ENCODE data around the gene MAS1. TPM values are rescaled to one million over a fixed set of nuclear protein-coding genes. Genes with fewer than 3 reads are reported as not detected.
"Not testable (repeated sequence)": the region's sequence is repeated elsewhere in the genome, so short reads cannot be mapped to it uniquely, and the experiment has no call there.

MAS1 gene
- not detected in 2 replicates for polyA plus RNA-seq (2011; rRNA removed)
- polyA minus RNA-seq (2011; rRNA and poly(A)+ RNA removed): not detected in 2 replicates

DNA sequence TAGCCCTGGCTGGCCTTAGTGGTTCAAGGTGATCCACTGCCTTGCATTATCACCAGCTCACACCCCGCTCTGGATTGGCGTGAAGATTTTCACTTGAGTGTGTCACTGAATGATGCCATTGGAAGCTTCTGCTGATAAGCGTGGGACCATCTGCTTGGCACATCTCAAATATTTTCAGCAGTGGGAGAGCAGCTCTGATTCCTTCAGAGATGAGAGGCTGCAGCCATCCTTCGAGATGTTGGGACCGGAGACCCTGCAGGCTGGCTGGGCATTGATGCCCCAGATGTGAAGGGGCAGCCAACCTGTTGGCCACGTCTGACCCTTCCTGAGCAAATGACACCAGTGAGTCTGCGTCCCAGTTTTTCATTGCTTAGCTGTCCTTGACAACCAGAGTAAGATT lies at the start of gene MAS1:
Gene MAS1, plus strand, starts transcription at position 197 of the 400 bp plus-strand sequence. CDS start 15,968 bp downstream, outside the sequence.
- H3K27me3 ChIP-seq (ENCODE audit: control insufficient read depth, insufficient read depth, low read length): peaks cover 50% of the 10 kb centered on the region
- CTCF ChIA-PET: no interaction called here
- no peak for DNase-seq (ENCODE audit: low read depth, low spot score)
- TF ChIP-seq, protein P1, sequence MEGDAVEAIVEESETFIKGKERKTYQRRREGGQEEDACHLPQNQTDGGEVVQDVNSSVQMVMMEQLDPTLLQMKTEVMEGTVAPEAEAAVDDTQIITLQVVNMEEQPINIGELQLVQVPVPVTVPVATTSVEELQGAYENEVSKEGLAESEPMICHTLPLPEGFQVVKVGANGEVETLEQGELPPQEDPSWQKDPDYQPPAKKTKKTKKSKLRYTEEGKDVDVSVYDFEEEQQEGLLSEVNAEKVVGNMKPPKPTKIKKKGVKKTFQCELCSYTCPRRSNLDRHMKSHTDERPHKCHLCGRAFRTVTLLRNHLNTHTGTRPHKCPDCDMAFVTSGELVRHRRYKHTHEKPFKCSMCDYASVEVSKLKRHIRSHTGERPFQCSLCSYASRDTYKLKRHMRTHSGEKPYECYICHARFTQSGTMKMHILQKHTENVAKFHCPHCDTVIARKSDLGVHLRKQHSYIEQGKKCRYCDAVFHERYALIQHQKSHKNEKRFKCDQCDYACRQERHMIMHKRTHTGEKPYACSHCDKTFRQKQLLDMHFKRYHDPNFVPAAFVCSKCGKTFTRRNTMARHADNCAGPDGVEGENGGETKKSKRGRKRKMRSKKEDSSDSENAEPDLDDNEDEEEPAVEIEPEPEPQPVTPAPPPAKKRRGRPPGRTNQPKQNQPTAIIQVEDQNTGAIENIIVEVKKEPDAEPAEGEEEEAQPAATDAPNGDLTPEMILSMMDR (IDR thresholded peaks at IDR 0.05; ENCODE audit: low read depth, low read length): no peak
- POLR2A ChIA-PET: no interaction called here
- no peak within 1 kb of the TSS for H3K27ac ChIP-seq (ENCODE audit: low read depth, low read length)
- no peak within 1 kb of the TSS for H3K4me3 ChIP-seq (ENCODE audit: low read depth, low read length)
- no peaks in the 10 kb centered on the region for H3K9me3 ChIP-seq (ENCODE audit: control insufficient read depth, insufficient read depth, low read length)

DNA sequence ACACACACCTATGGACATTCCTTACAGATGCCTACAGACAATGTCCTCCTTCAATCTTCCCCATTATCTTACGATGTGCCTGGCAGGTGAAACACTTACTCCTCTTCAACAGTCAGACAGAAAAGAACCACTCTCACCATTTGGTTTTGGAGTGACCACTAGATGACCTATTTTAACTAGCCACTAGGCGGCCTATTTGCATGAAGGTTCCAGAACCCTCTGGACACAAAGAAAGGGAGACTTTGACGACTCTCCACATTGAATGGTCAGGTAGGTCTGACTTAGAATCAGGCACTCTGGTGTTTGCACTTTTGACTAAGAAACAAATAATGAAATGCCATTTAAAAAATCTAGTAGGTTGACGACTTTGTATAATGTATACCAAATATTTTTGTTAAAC lies 48.8 kb upstream of the MAS1 start:
- no peak overlapping the region for H3K4me3 ChIP-seq (ENCODE audit: low read depth, low read length)
- no peak overlapping the region for H3K27ac ChIP-seq (ENCODE audit: low read depth, low read length)
- no peak for DNase-seq (ENCODE audit: low read depth, low spot score)
- CTCF ChIA-PET: no interaction called here
- TF ChIP-seq, protein P1 (IDR thresholded peaks at IDR 0.05; ENCODE audit: low read depth, low read length): peak; percentile 43
- no peaks in the 10 kb centered on the region for H3K27me3 ChIP-seq (ENCODE audit: control insufficient read depth, insufficient read depth, low read length)
- peaks cover 2% of the 10 kb centered on the region; the same call in 1 of the 2 replicates for H3K9me3 ChIP-seq (ENCODE audit: control insufficient read depth, insufficient read depth, low read length)
- POLR2A ChIA-PET: no interaction called here

DNA sequence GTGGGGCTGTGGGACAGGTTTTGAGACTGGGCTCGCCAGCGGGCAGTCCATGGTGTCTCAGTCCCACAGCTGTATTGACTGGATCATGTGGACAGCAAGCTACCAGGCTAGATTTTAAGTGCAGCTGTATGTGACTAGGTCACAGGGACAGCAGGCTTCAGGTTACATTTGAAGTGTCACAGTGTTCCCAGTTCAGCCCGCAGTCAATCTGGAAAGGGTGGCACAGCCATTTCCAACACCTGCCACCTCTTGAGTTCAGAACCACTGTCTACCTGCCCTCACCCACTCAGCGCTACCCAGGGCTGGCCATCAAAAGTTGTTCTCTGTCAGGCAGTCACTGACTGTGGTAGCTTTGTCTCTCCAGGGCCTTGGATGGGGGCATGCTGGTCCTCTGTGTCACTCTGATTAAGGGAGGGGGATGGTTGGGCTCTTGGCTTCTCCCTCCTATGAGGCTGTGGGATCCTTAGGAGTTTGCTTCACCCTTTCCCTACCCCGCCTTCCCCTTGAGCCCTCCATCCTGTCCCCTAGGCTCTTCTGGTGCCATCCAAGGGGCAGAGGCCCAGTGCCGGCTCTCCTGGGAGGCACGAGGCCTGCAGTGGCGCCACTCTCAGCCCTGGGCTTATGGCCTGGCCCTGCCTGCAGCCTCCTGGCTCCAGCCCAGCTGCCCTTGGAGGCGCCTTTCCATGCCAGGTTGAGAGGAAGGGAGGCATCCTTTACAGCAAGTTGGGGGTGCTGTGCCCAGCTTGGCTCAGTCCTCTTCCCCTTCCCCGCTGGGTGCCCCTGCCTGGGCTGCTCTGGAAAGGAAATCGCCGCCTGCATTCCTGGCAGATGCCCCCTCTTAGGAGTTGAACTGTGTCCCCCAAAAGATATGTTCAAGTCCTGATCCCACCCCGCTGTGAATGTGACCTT lies 45.8 kb upstream of the MAS1 start:
- TF ChIP-seq, protein P1 (IDR thresholded peaks at IDR 0.05; ENCODE audit: low read depth, low read length): no peak
- CTCF ChIA-PET: interaction anchor here (0.5 kb wide), 1 partner anchor 191 kb away, joined by 4 read pairs; no protein-coding TSS in a partner anchor
- POLR2A ChIA-PET: no interaction called here

DNA sequence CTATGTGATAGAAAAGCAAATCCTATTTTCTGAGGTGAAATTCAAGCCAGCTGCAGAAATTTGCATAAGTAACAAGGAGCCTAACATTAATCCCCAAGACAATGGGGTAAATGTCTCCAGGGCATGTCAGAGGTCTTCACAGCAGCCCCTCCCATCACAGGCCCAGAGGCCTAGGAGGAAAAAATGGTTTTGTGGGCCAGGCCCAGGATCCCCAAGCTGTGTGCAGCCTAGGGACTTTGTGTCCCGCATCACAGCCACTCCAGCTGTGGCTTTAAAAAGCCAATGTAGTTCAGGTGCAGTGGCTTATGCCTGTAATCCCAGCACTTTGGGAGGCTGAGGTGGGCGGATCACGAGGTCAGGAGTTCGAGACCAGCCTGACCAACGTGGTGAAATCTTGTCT lies 42.2 kb upstream of the MAS1 start:
- DNase-seq (ENCODE audit: low read depth, low spot score); H3K27ac ChIP-seq (ENCODE audit: low read depth, low read length); H3K4me3 ChIP-seq (ENCODE audit: low read depth, low read length); H3K9me3 ChIP-seq (ENCODE audit: control insufficient read depth, insufficient read depth, low read length); H3K27me3 ChIP-seq (ENCODE audit: control insufficient read depth, insufficient read depth, low read length); CTCF ChIA-PET; POLR2A ChIA-PET: not testable (repeated sequence)

More for the DNA sequence above, 45.8 kb upstream of the MAS1 start:
- Histone ChIP-seq H3K27me3 (ENCODE audit: control insufficient read depth, insufficient read depth, low read length) (no peaks in the 10 kb centered on the region), H3K4me3 (ENCODE audit: low read depth, low read length) (no peak overlapping the region), H3K27ac (ENCODE audit: low read depth, low read length) (no peak overlapping the region), H3K9me3 (ENCODE audit: control insufficient read depth, insufficient read depth, low read length) (peaks cover 5% of the 10 kb centered on the region; the same call in 1 of the 2 replicates)
- DNase-seq (ENCODE audit: low read depth, low spot score): no peak

DNA sequence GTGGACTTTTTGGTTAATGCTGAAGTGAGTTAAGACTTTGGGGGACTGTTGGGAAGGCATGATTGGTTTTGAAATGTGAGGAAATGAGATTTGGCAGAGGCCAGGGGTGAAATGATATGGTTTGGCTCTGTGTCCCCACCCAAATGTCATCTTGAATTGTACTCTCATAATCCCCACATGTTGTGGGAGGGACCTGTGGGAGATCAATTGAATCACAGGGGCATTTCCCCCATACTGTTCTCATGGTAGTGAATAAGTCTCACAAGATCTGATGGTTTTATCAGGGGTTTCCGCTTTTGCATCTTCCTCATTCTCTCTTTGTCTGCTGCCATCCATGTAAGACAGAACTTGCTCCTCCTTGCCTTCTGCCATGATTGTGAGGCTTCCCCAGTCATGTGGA lies 40.9 kb upstream of the MAS1 start:
- POLR2A ChIA-PET; H3K9me3 ChIP-seq (ENCODE audit: control insufficient read depth, insufficient read depth, low read length); H3K27me3 ChIP-seq (ENCODE audit: control insufficient read depth, insufficient read depth, low read length); H3K27ac ChIP-seq (ENCODE audit: low read depth, low read length); DNase-seq (ENCODE audit: low read depth, low spot score); H3K4me3 ChIP-seq (ENCODE audit: low read depth, low read length): not testable (repeated sequence)
- CTCF ChIA-PET: interaction anchor here (1.1 kb wide), 1 partner anchor 14 kb away, joined by 3 read pairs; no protein-coding TSS in a partner anchor

DNA sequence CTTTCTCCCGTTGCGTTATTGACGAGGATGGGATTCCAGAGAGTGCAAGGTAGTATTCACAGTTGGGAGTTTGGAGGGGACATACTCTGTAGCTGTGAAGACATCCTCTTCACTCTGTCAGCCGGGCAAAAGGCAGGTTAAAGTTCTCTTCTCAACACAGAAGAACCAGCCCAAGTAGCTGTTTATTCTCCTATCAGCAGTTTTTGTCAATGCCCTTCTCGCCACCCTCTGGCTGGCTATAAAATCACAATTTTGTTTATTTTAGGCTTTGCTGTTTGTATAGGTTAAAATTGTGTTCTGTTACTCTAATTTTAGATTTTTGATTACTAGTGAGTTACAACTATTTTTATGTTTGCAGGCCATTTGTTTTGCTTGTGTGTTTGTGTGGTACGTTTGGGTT lies 37.9 kb upstream of the MAS1 start:
- ChIA-PET CTCF (interaction anchor here (1.3 to 2.2 kb wide), 3 partner anchors 11 to 161 kb away, joined by 3 to 6 read pairs (median 6); partner anchors contain the start of gene MRPL18), POLR2A (no interaction called here)
- no peak for DNase-seq (ENCODE audit: low read depth, low spot score)
- no peak overlapping the region for H3K27ac ChIP-seq (ENCODE audit: low read depth, low read length)
- no peak overlapping the region for H3K4me3 ChIP-seq (ENCODE audit: low read depth, low read length)
- H3K9me3 ChIP-seq (ENCODE audit: control insufficient read depth, insufficient read depth, low read length): 0 out of 2 replicates have a peak, but pooled peaks cover 5% of the 10 kb centered on the region
- no peaks in the 10 kb centered on the region for H3K27me3 ChIP-seq (ENCODE audit: control insufficient read depth, insufficient read depth, low read length)
- TF ChIP-seq, protein P1 (IDR thresholded peaks at IDR 0.05; ENCODE audit: low read depth, low read length): 0 out of 2 replicates have a peak, but pooled peaks have one; percentile 15
